Uterine smooth muscle cell (primary cell): ENCODE results near the gene STAP1. TPM values are rescaled to one million over a fixed set of nuclear protein-coding genes. Genes with fewer than 3 reads are reported as not detected.

ENCODE experiments used
- total RNA-seq: library from RNA; depleted of rRNA; stranded (reverse); fragments of >200 nt; gene quantifications from 2 replicates; pipeline ENCODE4 v1.2.3, GENCODE V29; 2014

STAP1 gene
- total RNA-seq: not detected in 2 replicates

GRCh38 chr4:67558493-67558892, at the start of gene STAP1:
TSS of gene STAP1 (plus strand) at chr4:67558727. CDS start at chr4:67558810, 83 bp downstream.

DNA sequence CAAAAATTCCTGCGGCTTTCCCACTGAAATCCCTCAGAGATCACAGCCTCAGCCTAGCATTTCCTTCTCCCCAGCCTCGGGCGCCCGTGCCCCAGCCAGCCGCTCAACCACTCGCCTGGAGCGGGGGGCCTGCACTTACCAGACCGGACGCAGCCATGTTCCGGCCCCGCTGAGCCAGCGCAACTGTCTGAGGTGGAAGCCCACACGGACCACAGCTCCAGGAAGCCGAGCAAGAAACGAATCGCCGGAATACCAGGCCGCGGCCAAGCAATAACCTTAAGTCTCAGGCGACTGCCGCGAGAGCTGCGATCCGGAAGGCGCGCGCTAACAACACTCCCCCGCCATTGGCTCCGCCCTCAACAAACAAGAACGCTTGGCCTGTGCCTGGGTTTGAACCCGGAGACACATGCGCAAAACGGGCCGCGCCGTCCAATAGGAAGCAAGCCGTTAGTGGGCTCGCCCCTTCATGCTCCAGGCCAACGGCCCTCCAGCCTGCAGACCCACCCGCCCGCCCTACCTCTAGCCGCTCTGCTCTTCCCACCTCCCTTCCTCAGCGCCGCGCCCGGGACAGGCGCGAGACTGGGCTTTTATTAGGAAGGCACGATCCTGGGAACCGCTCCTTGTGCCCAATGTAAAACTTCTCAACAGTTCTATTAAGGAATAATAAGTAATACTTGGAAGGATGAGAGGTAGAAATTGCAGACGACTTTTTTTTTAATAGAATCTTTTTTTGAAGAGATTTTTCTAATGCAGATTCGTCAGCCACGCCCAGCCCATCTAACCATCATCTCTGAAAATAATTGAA, 13.1 kb upstream of the STAP1 start, which contains the start of gene CENPC:
Gene CENPC (minus strand): TSS at position 305 of the 805 bp plus-strand sequence. CDS start 148 bp downstream, at position 157.

Other genes with a start within 250 kb of the STAP1 start
- 12.4 and 18.7 TPM in 2 replicates for gene CENPC, start 13.2 kb upstream of the STAP1 start, total RNA-seq
- gene UBA6, start 142.4 kb downstream of the STAP1 start, total RNA-seq: 183 and 369 TPM in 2 replicates
- not detected in 2 replicates for gene GNRHR, start 195.7 kb downstream of the STAP1 start, total RNA-seq